DOHH2 (cell line): ENCODE results near the gene TLE5.

ENCODE experiments used
- H3F3A ChIP-seq: fragments of 200-600 bp; sonication (generic), shearing (Covaris generic); 2 replicates; pipeline ENCODE4 v1.6.0; 2016; ENCODE audit warnings: antibody characterized with exemption, mild to moderate bottlenecking; ENCODE audit not compliant: control insufficient read depth, insufficient read depth
- H3K27ac ChIP-seq: fragments of 200-600 bp; sonication (generic); 2 replicates; pipeline ENCODE4 v1.5.1; 2014; ENCODE audit warnings: low read depth, mild to moderate bottlenecking, low read length, moderate library complexity
- H3K27me3 ChIP-seq: fragments of 200-600 bp; sonication (generic); 2 replicates; pipeline ENCODE4 v1.6.1; 2014; ENCODE audit warnings: mild to moderate bottlenecking, low read length, mixed read lengths; ENCODE audit not compliant: control insufficient read depth
- H3K36me3 ChIP-seq: fragments of 200-600 bp; sonication (generic); 2 replicates; pipeline ENCODE4 v1.6.1; 2014; ENCODE audit warnings: mild to moderate bottlenecking, low read length, moderate library complexity, mixed read lengths; ENCODE audit not compliant: control insufficient read depth
- H3K4me1 ChIP-seq: fragments of 200-600 bp; sonication (generic); 2 replicates; pipeline ENCODE4 v1.6.1; 2014; ENCODE audit warnings: mild to moderate bottlenecking, low read length, mixed read lengths; ENCODE audit not compliant: control insufficient read depth
- H3K4me2 ChIP-seq: fragments of 200-600 bp; sonication (generic); 2 replicates; pipeline ENCODE4 v1.6.0; 2014; ENCODE audit warnings: mild to moderate bottlenecking, low read length, moderate library complexity
- H3K4me3 ChIP-seq: fragments of 200-600 bp; sonication (generic); 2 replicates; pipeline ENCODE4 v1.5.1; 2014; ENCODE audit warnings: mild to moderate bottlenecking, low read length, mixed read lengths
- H3K79me2 ChIP-seq: fragments of 200-600 bp; sonication (generic); 2 replicates; pipeline ENCODE4 v1.6.1; 2014; ENCODE audit warnings: mild to moderate bottlenecking, low read length, mixed read lengths; ENCODE audit not compliant: control insufficient read depth
- H3K9me2 ChIP-seq: fragments of 200-600 bp; sonication (generic); replicated peaks from 2 replicates; pipeline ENCODE4 v1.6.1; 2014; ENCODE audit warnings: mild to moderate bottlenecking, low read length, mixed read lengths; ENCODE audit not compliant: control insufficient read depth
- H3K9me3 ChIP-seq: fragments of 200-600 bp; sonication (generic); 2 replicates; pipeline ENCODE4 v1.6.1; 2014; ENCODE audit warnings: antibody characterized with exemption, low read length, mixed read lengths; ENCODE audit not compliant: control insufficient read depth, insufficient read depth
- H4K20me1 ChIP-seq: fragments of 200-600 bp; sonication (generic); 2 replicates; pipeline ENCODE4 v1.6.0; 2014; ENCODE audit warnings: low read depth, mild to moderate bottlenecking, antibody characterized with exemption, low read length, moderate library complexity; ENCODE audit not compliant: control insufficient read depth, insufficient read depth
- EZH2phosphoT487 ChIP-seq: fragments of 200-600 bp; sonication (generic); IDR thresholded peaks from 2 replicates; pipeline ENCODE4 v1.6.1; 2017; ENCODE audit warnings: borderline replicate concordance, mild to moderate bottlenecking, antibody characterized with exemption, low read length, moderate library complexity, mixed read lengths
- TF ChIP-seq, protein P1 (sequence below): fragments of 200-600 bp; sonication (generic); IDR thresholded peaks from one replicate; pipeline ENCODE4 v1.5.1; 2014; ENCODE audit warnings: antibody characterized with exemption, mild to moderate bottlenecking, low read depth, low read length; ENCODE audit not compliant: poor library complexity, severe bottlenecking

TLE5 gene

DNA sequence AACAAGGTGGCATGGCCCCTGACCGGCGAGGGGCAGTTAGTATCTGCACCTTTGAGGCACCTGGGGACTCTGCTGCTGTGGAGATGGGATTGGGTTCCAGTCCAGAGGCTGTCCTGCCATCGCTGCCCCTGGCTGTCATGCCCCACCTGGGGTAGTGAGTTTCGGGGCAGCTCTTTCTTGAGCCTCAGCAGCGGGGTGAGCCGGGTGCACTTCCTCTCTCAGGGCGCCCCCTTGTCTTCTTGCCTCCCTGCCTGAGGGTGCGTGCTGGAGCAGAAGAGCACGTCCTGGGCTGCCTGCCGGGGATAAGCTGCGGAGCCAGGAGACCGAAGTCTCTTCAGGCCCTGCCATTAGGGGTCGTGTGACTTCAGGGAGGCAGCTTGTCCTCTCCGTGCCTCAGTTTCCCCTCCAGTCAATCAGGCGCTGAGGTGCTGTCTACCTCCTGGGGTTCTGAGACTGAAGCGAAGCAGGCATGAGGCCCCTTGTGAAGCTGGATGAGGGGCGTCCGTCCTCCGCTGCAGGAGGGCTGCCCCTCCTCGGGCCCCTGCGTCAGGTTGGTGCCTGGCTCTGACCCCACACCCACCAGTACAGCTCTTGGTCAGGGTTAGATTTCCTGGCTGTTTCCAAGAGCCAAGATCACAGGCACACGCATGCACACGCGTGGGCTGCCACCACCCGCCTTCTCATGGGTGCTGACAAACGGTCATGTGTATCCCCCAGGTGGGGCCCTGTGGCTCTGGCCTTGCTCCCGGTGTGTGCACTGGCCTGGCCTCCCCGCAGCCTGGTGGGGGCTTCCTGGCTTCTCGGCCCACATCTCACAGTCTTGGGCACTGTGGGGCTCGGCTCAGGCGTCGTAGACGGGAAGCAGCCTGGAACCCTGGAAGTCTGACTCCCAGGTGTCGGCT lies 40.2 kb upstream of the TLE5 start:
- Histone ChIP-seq H3F3A (no peaks in the 10 kb centered on the region), H3K36me3 (no peaks in the 10 kb centered on the region), H3K27ac (no peak overlapping the region), H3K4me3 (no peak overlapping the region), H3K4me2 (no peak overlapping the region), H3K9me3 (no peaks in the 10 kb centered on the region), H3K4me1 (peaks cover 15% of the 10 kb centered on the region), H4K20me1 (peaks cover 5% of the 10 kb centered on the region; the same call in 1 of the 2 replicates), H3K27me3 (no peaks in the 10 kb centered on the region), H3K79me2 (peaks cover 17% of the 10 kb centered on the region; the same call in 1 of the 2 replicates), H3K9me2 (no peaks in the 10 kb centered on the region)
- TF ChIP-seq EZH2phosphoT487, result no peak
- TF ChIP-seq, protein P1, sequence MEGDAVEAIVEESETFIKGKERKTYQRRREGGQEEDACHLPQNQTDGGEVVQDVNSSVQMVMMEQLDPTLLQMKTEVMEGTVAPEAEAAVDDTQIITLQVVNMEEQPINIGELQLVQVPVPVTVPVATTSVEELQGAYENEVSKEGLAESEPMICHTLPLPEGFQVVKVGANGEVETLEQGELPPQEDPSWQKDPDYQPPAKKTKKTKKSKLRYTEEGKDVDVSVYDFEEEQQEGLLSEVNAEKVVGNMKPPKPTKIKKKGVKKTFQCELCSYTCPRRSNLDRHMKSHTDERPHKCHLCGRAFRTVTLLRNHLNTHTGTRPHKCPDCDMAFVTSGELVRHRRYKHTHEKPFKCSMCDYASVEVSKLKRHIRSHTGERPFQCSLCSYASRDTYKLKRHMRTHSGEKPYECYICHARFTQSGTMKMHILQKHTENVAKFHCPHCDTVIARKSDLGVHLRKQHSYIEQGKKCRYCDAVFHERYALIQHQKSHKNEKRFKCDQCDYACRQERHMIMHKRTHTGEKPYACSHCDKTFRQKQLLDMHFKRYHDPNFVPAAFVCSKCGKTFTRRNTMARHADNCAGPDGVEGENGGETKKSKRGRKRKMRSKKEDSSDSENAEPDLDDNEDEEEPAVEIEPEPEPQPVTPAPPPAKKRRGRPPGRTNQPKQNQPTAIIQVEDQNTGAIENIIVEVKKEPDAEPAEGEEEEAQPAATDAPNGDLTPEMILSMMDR, result no peak

DNA sequence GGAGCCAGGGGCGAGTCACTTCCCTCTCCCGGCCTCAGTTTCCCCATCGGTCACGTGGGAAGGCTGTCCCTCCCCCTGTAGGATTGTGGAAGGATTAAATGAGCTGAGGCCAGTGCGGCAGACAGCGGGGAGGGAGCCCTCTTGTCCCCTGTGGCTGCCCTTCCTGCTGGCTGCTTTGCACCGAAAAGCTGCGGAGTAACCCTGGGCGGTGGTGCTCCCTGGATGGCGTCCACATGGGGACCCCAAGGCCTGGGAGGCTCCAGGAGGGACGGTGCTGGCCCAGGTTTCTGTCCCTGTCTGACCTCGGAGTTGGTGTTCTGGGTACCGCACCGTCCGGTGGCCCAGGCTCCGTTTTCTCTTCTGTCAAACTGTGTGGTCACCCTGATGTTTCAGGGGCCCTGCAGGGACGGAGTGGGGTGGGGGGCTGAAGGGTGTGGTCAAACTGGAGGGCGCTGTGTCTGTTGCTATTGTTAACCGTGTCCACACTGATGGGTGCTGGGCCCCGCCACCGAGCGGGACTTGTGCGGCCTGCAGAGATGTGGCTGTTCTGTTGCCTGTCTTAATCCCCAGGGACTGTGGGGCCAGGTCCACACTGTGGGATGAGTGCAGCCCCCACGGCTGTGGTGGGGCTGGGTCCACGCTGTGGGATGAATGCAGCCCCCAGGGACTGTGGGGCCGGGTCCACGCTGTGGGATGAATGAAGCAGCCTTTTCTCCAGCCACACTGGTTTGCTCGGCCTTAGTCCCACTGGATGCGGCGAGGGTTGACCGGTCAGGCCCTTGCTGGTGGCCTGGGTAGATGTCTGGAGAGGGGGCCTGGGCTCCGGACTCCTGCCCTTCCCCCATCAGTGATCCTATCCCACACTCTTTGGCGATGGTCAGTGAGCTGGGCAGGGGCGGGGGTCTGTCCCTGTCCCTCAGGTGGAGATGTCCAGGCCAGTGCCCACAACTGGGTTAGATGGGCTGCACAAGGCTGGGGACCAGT lies 38.7 kb upstream of the TLE5 start:
- Histone ChIP-seq H3K9me2 (no peaks in the 10 kb centered on the region), H3K27ac (no peak overlapping the region), H3K27me3 (no peaks in the 10 kb centered on the region), H3K79me2 (peaks cover 22% of the 10 kb centered on the region; the same call in 1 of the 2 replicates), H3K36me3 (no peaks in the 10 kb centered on the region), H3K9me3 (no peaks in the 10 kb centered on the region), H3K4me1 (peaks cover 15% of the 10 kb centered on the region), H3K4me3 (no peak overlapping the region), H4K20me1 (peaks cover 5% of the 10 kb centered on the region; the same call in 1 of the 2 replicates), H3K4me2 (no peak overlapping the region), H3F3A (no peaks in the 10 kb centered on the region)
- TF ChIP-seq, protein P1, result no peak
- TF ChIP-seq EZH2phosphoT487, result no peak

DNA sequence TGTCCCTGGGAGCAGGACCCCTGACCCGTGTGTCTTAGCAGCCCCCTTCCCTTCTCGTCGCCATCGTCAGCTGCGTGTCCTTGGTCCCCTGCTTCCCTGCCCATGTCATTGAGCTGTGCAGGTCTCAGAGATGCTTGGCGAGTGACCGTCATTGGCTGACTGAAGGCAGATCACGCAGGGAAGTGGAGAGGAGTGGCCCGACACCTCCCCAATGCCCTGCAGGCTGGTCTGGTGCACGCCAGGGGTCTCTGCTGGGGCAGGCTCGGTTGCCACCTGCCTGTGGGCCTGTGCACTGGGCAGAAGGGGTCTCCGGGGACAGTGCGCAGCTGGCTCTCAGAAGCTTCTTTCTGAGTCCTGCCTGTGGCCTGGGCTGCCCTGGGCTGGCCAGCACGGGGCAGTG lies 38.0 kb upstream of the TLE5 start:
- Histone ChIP-seq H3K4me3 (no peak overlapping the region), H3K79me2 (peaks cover 28% of the 10 kb centered on the region), H4K20me1 (peaks cover 5% of the 10 kb centered on the region; the same call in 1 of the 2 replicates)

More for the DNA sequence above, 38.0 kb upstream of the TLE5 start:
- H3F3A ChIP-seq, result no peaks in the 10 kb centered on the region
- H3K4me1 ChIP-seq, result peaks cover 22% of the 10 kb centered on the region
- no peak overlapping the region for H3K27ac ChIP-seq
- no peaks in the 10 kb centered on the region for H3K9me3 ChIP-seq
- H3K4me2 ChIP-seq, result no peak overlapping the region
- no peak for TF ChIP-seq EZH2phosphoT487
- TF ChIP-seq, protein P1, result no peak
- H3K36me3 ChIP-seq, result no peaks in the 10 kb centered on the region
- H3K27me3 ChIP-seq, result no peaks in the 10 kb centered on the region; the same call in 1 of the 2 replicates
- no peaks in the 10 kb centered on the region for H3K9me2 ChIP-seq
